PC-9 (cell line): ENCODE results near the gene MECP2.

Experiments
- EZH2 ChIP-seq: fragments of 200-600 bp; sonication (generic); IDR thresholded peaks from 2 replicates; pipeline ENCODE4 v1.8.0; 2017; ENCODE audit warnings: antibody characterized with exemption, low read depth
- TF ChIP-seq, protein P1 (sequence below): fragments of 200-600 bp; sonication (generic); conservative IDR thresholded peaks from 2 replicates; pipeline ENCODE4 v1.6.1; 2017; ENCODE audit warnings: mixed run types, antibody characterized with exemption, mild to moderate bottlenecking, moderate library complexity

DNA sequence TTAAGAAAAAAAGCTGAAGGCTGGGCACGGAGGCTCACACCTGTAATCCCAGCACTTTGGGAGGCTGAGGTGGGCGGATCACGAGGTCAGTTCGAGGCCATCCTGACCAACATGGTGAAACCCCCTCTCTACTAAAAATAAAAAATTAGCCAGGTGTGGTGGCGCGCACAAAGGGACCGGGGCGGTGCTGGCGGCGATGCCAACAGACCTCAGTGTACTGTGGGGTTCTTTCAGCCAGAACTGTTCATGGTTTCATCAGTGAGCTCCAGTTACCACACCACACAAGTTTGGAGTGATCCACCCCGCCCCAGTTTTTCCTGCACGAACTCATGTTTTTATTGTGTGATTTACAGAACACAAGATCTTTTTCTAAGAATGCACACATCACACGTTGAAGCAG lies 56.7 kb downstream of the MECP2 start:
- TF ChIP-seq, protein P1, sequence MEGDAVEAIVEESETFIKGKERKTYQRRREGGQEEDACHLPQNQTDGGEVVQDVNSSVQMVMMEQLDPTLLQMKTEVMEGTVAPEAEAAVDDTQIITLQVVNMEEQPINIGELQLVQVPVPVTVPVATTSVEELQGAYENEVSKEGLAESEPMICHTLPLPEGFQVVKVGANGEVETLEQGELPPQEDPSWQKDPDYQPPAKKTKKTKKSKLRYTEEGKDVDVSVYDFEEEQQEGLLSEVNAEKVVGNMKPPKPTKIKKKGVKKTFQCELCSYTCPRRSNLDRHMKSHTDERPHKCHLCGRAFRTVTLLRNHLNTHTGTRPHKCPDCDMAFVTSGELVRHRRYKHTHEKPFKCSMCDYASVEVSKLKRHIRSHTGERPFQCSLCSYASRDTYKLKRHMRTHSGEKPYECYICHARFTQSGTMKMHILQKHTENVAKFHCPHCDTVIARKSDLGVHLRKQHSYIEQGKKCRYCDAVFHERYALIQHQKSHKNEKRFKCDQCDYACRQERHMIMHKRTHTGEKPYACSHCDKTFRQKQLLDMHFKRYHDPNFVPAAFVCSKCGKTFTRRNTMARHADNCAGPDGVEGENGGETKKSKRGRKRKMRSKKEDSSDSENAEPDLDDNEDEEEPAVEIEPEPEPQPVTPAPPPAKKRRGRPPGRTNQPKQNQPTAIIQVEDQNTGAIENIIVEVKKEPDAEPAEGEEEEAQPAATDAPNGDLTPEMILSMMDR: no peak
- TF ChIP-seq EZH2: no peak
